HG02759 (cell line): ENCODE data around the gene RHOXF2.
"Not testable (repeated sequence)": the region's sequence is repeated elsewhere in the genome, so short reads cannot be mapped to it uniquely, and the experiment has no call there.

Experiments used
- ATAC-seq: cut with Tn5 transposase; IDR thresholded peaks from one replicate; pipeline ENCODE4 v1.9.1; 2021; ENCODE audit warnings: mild to moderate bottlenecking, moderate library complexity; ENCODE audit not compliant: unreplicated experiment

RHOXF2 gene

GRCh38 chrX:120196626-120197283 is 38.3 kb downstream of the RHOXF2 start:
- ATAC-seq, result not testable (repeated sequence)

DNA sequence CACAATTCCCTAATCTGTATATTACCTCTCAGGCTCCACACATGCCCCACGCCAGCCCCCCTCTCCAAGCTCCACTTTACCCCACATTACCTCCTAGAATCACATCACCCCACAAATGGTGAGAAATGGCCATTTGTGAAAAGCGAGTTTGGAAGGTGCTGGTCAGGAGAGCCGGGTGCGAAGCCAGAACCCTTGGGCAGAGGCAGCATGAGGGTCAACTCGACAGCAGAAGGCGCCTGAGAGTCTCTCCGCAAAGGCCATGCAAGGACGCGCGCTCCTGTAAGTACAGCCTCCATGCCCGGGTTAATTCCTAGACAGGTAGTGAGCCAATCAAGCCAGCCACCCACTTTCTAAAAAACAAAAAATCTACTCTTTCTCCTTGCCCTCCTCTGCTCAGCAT is 42.4 kb downstream of the RHOXF2 start:
- ATAC-seq, result no peak

- no peak for ATAC-seq
Observed at GRCh38 chrX:120205816-120206753, 47.7 kb downstream of the RHOXF2 start.

- no peak for ATAC-seq
Observed at GRCh38 chrX:120207009-120207605, 48.7 kb downstream of the RHOXF2 start.

DNA sequence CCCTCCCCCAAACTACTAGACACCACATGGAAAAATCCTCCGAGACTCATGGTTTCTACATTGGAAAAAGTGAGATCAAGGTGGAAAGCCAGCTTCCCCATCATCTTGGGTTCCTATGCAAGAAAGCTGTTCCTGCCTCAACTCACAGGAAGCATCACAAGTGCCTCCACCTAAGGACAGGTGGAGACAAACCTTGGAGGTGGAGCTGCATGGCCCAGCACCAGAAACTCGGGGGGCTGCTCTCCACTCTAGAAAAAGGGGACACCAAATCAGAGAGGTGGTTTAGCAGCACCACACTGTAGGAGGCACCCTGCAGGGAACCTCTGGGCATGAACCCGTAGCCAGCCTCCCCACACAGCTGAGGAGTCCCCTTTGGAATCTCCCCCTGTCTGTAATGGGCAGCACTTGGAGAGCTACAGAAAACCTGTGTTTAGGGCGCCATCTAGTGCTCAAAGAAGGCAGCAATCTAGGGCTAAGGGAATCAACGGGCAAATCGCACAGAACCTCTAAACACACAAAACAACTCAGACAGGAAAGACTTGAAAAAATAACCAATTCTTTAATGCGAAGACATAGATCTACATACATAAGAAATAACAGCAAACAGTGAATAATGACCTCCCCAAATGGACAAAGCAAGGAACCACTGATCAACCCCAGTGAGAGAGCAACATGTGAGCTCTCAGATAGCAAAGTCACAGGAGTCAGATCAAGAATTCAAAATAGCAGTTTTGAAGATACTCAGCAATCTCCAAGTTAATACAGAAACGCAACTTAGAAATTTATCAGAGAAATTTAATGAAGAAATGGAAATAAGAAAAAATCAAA is 55.2 kb downstream of the RHOXF2 start:
- ATAC-seq, result peak; percentile 84
